ENCODE data around the gene STK36. TPM values are rescaled to one million over a fixed set of nuclear protein-coding genes. Genes with fewer than 3 reads are reported as not detected.

STK36 gene
- total RNA-seq, 3 donors from 2014 or later = 15.7 to 18.3 (median 15.7) TPM

DNA sequence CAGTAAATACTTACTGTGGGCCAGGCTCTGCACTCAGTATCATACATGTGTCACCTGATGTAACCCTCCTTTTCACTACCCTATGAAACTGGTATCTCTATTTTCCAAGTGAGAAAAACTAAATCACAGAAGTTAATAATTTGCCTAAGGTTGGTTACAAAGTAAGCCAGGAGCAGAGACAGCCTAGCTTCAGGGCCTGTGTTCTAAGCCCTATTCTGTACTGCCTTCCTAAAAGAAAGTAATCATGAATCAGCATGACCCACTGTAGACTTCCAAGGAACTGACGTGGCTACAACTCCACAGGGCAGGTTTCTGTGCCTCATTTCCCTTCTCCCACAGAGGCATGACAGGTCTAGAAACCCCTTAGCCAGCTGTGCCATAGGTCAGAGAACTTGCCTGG, 26.8 kb upstream of the STK36 start:
- Mint-ChIP-seq H3K4me3 (no peak overlapping the region), H3K4me1 (ENCODE audit: low read depth) (no peaks in the 10 kb centered on the region), H3K36me3 (ENCODE audit: insufficient read depth) (peaks cover 38% of the 10 kb centered on the region), H3K27me3 (ENCODE audit: low read depth) (no peaks in the 10 kb centered on the region), H3K9me3 (no peaks in the 10 kb centered on the region)
- DNase-seq (no peak), ATAC-seq (no peak)

DNA sequence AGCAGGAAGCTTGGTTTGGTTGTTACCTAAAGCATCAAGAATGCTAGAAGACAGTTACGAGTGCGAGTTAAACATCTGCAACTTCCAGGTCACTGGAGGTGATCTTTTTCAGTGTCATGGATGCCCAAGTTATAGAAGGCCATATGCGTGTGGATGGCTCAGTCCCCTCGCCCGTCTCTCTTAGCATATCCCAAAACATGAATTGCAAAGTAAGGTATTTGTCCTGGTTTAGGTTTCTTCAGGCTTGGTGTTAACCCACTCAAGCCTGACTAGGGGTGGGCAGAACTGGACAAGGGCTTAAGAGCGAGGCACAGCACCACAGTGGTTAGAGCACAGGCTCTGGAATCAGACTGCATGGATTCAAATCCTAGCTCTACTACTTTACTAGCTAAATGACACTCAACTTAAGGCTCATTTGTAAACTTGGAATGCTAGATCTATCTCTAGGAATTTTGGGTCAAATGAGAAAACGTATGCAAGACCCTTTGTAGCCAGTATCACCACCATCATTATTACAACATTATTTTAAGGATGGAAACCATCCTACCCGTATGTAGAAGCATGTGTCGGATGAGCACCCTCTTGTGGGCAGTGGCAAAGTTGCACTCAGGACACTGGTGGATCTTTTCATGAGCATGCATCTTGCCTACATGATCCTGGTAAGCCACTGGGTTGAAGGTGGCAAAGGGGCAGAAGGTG, 23.6 kb upstream of the STK36 start:
- no peak overlapping the region for H3K4me3 Mint-ChIP-seq
- H3K4me1 Mint-ChIP-seq (ENCODE audit: low read depth) = no peaks in the 10 kb centered on the region
- H3K27me3 Mint-ChIP-seq (ENCODE audit: low read depth) = no peaks in the 10 kb centered on the region
- ATAC-seq (peak; percentile 68 to 87), DNase-seq (peak; percentile 39)
- H3K9me3 Mint-ChIP-seq = no peaks in the 10 kb centered on the region
- peaks cover 44% of the 10 kb centered on the region for H3K36me3 Mint-ChIP-seq (ENCODE audit: insufficient read depth)

DNA sequence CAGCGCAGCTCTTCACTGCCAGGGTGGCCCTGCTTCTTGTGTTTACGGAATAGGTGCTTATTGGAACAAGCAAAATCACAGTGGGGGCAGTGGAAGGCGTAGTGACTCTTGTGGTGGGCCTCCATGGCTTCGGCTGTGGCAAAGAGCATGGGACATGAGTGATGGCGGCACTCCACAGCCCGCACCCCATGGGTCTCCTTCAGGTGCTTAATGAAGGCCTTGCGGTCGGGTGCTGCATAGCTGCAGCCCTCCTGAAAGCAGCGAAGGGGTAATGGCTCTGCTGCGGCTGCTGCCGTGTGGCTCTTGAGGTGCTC, 23.1 kb upstream of the STK36 start:
- no peaks in the 10 kb centered on the region for H3K9me3 Mint-ChIP-seq
- DNase-seq (no peak), ATAC-seq (peak; percentile 20 to 31)
- peaks cover 44% of the 10 kb centered on the region for H3K36me3 Mint-ChIP-seq (ENCODE audit: insufficient read depth)
- no peaks in the 10 kb centered on the region for H3K4me1 Mint-ChIP-seq (ENCODE audit: low read depth)
- H3K27me3 Mint-ChIP-seq (ENCODE audit: low read depth) = no peaks in the 10 kb centered on the region
- no peak overlapping the region for H3K4me3 Mint-ChIP-seq

DNA sequence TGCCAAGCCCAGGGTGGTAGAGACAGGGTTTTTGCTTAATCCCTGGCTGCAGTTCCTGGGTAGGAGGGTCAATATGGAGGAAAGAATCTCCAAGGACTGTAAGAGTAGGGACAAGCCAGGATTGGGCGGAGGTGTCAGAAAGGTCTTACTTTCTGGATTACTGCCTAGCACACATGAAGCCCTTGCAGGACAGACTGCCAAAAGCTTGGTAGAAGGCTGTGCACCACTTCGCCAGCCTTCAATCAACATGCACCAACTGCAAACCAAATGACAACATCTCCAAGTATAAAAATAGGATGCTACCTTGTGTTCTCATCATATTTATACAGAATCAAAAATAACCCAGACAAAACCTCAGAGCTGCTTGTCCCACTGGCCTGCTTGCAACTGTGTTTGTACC, 16.1 kb upstream of the STK36 start:
- Mint-ChIP-seq H3K9me3 (no peaks in the 10 kb centered on the region), H3K27me3 (ENCODE audit: low read depth) (no peaks in the 10 kb centered on the region), H3K4me1 (ENCODE audit: low read depth) (peaks cover 30% of the 10 kb centered on the region), H3K4me3 (no peak overlapping the region), H3K36me3 (ENCODE audit: insufficient read depth) (peaks cover 12% of the 10 kb centered on the region)
- ATAC-seq = no peak
- DNase-seq = no peak

DNA sequence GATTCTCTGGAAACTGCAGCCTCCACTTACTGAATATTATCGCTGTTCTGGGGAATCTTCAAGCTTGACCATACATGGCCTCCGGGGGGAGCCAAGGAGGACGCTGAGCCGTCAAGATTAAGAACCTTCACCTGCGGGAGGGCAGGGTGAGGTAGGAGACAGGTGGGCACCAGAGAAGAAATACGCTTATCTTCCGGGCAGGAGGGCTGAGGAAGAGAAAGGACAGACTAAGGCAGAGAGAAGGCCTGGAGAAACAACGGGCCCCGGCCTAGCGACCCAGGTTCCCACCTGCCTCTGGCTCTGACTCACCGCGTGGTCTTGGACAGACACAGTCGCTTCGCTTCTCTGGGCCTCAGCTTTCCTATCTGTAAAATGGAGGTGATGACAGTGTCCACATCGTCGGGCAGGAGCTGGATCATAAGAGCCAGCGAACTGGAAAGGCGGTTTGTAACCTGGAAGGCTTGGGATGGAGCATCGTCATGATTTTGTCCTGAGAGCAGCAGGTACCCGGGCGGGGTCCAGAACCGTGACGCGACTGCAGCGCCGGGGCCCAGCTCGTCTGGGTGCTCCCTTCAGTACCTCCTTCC, 13.1 kb upstream of the STK36 start:
- Mint-ChIP-seq H3K9me3 (no peaks in the 10 kb centered on the region), H3K36me3 (ENCODE audit: insufficient read depth) (peaks cover 24% of the 10 kb centered on the region), H3K4me3 (peak overlapping the region; percentile 90), H3K4me1 (ENCODE audit: low read depth) (peaks cover 30% of the 10 kb centered on the region), H3K27me3 (ENCODE audit: low read depth) (no peaks in the 10 kb centered on the region)
- peak; percentile 38 for ATAC-seq
- DNase-seq = peak; percentile 28

DNA sequence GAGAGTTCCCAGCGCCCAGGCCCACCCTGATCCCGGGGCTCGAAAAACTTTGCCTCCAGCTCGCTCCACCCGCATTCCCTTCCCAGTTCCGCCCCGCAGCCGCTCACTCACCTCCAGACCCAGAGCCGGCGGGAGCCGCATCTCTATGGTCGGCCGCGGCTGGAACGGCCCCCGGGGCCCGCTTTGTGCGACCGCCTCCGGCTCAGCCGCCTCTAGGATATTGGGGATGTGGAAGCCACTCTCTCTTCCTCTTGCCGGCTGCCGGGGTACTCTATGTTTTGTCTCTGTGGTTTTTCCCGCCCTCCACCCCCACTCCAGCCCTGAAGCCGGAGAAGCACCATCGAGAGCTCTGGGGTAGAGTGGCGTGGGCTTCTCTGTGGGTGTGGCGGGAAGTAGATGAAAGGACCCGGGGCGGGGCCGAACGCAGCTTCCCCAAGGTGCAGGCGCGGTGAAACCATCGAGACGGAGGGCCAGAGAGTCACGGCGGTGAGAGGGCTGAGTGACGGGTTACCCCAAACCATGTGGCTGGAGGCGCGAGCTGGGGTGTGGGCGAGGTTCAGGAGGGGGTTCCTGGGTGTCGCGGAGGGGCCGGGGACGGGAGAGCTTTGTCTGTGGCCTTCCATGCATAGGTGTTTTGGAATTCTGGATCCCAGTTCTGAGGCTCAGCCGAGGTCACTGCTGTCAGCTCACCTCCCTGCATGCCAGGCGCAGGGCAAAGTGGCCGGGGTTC, 12.5 kb upstream of the STK36 start, which contains the start of the genes BCS1L and ZNF142:
Gene BCS1L (plus strand): TSS at position 426 of the 730 bp plus-strand sequence. CDS start 1,305 bp downstream, outside the sequence.
Gene ZNF142 (minus strand): TSS at position 366 of the 730 bp plus-strand sequence. CDS start 3,194 bp downstream, outside the sequence.
- DNase-seq (peak; percentile 92), ATAC-seq (peak; percentile 96)
- H3K9me3 Mint-ChIP-seq = no peaks in the 10 kb centered on the region
- peaks cover 28% of the 10 kb centered on the region for H3K36me3 Mint-ChIP-seq (ENCODE audit: insufficient read depth)
- H3K27me3 Mint-ChIP-seq (ENCODE audit: low read depth) = no peaks in the 10 kb centered on the region
- H3K4me3 Mint-ChIP-seq = peak within 1 kb of the TSS; percentile 90
- H3K4me1 Mint-ChIP-seq (ENCODE audit: low read depth) = peaks cover 30% of the 10 kb centered on the region

DNA sequence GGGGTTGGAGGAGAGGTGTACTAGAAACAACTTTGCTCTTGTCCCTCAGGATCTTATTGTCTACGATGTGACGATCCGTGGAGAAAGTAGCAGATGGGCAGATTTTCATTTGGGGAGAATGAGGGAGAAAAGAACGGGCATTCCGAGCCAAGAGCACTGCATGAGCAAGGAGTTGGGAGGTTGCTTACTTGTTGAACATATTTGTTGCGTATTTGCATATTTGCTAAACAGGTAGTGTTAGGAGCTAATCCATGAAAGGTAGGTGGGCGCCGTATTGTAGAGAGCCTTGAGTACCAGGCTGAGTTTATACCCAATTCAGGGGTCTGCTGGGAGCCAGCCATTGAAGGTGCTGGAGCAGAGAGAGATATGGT, 11.9 kb upstream of the STK36 start:
- peaks cover 31% of the 10 kb centered on the region for H3K36me3 Mint-ChIP-seq (ENCODE audit: insufficient read depth)
- H3K4me3 Mint-ChIP-seq = peak overlapping the region; percentile 90
- DNase-seq = no peak
- H3K4me1 Mint-ChIP-seq (ENCODE audit: low read depth) = peaks cover 30% of the 10 kb centered on the region
- H3K27me3 Mint-ChIP-seq (ENCODE audit: low read depth) = no peaks in the 10 kb centered on the region
- no peaks in the 10 kb centered on the region for H3K9me3 Mint-ChIP-seq
- no peak for ATAC-seq

DNA sequence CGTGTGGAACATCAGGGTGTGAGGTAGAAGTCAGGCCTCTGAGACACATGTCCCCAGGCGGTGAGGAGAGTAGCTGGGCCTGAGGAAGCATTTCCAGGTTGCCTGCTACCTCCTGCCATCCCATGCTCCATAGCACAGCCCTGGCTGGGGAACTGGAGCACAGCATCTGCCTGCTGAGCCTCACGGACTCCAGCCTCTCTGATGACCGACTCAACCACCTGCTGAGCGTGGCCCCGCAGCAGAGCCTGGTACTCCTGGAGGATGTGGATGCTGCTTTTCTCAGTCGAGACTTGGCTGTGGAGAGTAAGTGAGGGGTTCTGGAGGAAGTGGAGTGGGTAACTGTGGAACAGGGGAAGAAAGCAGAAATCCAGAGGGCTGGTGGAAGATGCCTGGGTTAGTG, 9.5 kb upstream of the STK36 start:
- no peaks in the 10 kb centered on the region for H3K9me3 Mint-ChIP-seq
- H3K36me3 Mint-ChIP-seq (ENCODE audit: insufficient read depth) = peaks cover 45% of the 10 kb centered on the region
- no peak overlapping the region for H3K4me3 Mint-ChIP-seq
- ATAC-seq (no peak), DNase-seq (no peak)
- peaks cover 23% of the 10 kb centered on the region for H3K4me1 Mint-ChIP-seq (ENCODE audit: low read depth)
- H3K27me3 Mint-ChIP-seq (ENCODE audit: low read depth) = no peaks in the 10 kb centered on the region

DNA sequence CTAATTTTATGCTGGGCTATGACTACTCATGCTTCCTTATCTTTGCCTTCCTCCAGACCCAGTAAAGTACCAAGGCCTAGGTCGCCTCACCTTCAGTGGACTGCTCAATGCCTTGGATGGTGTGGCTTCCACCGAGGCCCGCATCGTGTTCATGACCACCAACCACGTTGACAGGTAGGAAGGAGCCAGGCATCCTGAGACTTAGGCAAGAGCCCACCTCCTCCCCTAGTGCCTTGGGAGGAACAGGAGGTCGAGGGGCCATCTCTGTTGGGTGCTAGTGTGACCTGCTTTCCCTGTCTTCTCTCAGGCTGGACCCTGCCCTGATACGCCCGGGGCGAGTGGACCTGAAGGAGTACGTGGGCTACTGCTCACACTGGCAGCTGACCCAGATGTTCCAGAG, 9.1 kb upstream of the STK36 start:
- H3K4me3 Mint-ChIP-seq = no peak overlapping the region
- ATAC-seq (no peak), DNase-seq (no peak)
- H3K27me3 Mint-ChIP-seq (ENCODE audit: low read depth) = no peaks in the 10 kb centered on the region
- no peaks in the 10 kb centered on the region for H3K9me3 Mint-ChIP-seq
- H3K4me1 Mint-ChIP-seq (ENCODE audit: low read depth) = peaks cover 20% of the 10 kb centered on the region
- H3K36me3 Mint-ChIP-seq (ENCODE audit: insufficient read depth) = peaks cover 45% of the 10 kb centered on the region

DNA sequence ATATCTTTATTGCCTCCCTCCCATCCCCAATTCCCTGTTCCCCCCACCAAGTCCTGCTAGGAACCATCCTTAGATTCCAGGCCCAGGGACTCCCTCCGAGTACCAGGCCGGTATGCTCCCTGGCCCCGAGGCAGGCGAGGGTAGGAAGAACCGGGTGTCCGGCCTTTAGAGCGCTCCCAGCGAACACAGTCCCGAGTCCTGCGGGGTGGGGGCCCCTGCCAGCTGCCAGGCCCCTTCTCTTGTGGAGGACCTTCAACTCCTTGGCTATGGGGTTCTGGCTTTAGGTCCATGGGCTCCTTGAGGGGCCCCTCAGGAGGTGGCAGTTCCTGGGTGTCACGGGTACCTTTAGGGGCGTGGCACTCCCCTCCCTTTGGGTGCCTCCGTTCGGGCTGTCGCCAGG, 8.0 kb upstream of the STK36 start:
- no peak for DNase-seq
- no peak overlapping the region for H3K4me3 Mint-ChIP-seq
- no peaks in the 10 kb centered on the region for H3K27me3 Mint-ChIP-seq (ENCODE audit: low read depth)
- H3K36me3 Mint-ChIP-seq (ENCODE audit: insufficient read depth) = peaks cover 45% of the 10 kb centered on the region
- ATAC-seq = no peak
- H3K4me1 Mint-ChIP-seq (ENCODE audit: low read depth) = peaks cover 10% of the 10 kb centered on the region
- H3K9me3 Mint-ChIP-seq = no peaks in the 10 kb centered on the region

DNA sequence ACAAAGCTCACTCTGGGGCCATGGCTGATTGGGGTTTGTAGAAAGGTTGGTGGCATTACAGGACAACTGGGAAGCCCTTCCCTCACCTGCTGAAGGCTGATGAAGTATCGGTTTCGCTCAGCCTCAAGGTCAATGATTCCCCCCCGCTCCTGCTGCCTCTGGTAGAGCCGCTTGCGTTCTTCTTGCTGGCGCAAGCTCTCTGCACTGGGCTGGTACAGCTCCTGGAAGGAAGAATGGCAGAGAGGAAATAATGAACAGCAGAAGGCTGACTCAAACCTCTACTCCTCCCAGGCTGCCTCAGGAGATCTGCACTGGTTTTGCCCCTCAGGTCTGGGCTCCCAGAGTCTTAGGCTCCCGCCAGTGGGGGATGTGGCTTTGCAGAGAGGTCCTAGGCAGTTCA, 7.2 kb upstream of the STK36 start:
- Mint-ChIP-seq H3K36me3 (ENCODE audit: insufficient read depth) (peaks cover 45% of the 10 kb centered on the region), H3K9me3 (no peaks in the 10 kb centered on the region), H3K27me3 (ENCODE audit: low read depth) (no peaks in the 10 kb centered on the region), H3K4me1 (ENCODE audit: low read depth) (peaks cover 7% of the 10 kb centered on the region), H3K4me3 (no peak overlapping the region)
- ATAC-seq (no peak), DNase-seq (no peak)

DNA sequence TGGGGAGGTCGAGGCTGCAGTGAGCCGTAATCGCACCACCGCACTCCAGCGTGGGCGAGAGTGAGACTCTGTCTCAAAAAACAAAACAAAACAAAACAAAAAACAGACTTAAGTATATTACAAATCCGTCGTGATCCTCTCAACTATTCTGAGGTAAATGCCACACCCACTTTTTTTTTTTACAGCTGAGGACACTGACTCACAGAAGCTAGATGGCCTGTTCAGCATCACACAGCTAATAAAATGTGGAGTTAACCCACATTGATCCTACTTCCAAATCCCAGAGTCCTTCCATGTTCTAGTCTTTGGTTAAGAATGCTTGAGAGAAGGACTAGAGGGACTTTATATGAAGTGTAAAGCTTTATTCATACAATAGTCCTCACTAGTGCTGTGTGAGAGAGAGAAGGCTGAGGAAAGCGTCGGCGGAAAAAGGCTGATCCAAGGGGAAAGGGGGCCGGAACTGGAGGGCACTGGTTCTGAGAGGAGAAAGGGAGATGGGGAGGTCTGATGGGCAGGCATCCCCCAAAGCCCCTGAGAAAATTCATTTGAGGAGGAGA, 711 bp upstream of the STK36 start:
- no peaks in the 10 kb centered on the region for H3K27me3 Mint-ChIP-seq (ENCODE audit: low read depth)
- no peak for ATAC-seq

DNA sequence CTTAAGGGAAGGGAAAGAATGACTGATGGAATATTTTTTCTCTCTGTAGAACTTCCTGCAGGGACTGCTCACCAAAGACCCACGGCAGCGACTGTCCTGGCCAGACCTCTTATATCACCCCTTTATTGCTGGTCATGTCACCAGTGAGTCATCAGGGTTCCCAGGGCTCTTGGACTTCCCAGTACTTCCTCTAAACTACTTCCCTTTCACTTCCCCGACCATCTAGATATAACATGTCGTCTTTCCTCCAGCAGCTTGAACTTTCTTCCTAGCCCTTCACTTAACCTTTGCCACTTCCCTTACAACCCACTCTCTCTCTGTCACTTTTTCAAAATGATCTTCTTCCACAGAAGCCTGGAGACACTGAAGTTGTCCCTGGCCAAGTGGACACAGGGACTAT, 7.2 kb downstream of the STK36 start:
- Mint-ChIP-seq H3K27me3 (ENCODE audit: low read depth) (no peaks in the 10 kb centered on the region), H3K9me3 (no peaks in the 10 kb centered on the region), H3K36me3 (ENCODE audit: insufficient read depth) (peaks cover 12% of the 10 kb centered on the region), H3K4me3 (no peak overlapping the region), H3K4me1 (ENCODE audit: low read depth) (no peaks in the 10 kb centered on the region)
- ATAC-seq = no peak
- DNase-seq = no peak

More for the DNA sequence above, 711 bp upstream of the STK36 start:
- peak overlapping the region; percentile 96 for H3K4me3 Mint-ChIP-seq
- no peaks in the 10 kb centered on the region for H3K9me3 Mint-ChIP-seq
- DNase-seq = no peak
- H3K4me1 Mint-ChIP-seq (ENCODE audit: low read depth) = peaks cover 21% of the 10 kb centered on the region
- H3K36me3 Mint-ChIP-seq (ENCODE audit: insufficient read depth) = peaks cover 12% of the 10 kb centered on the region

DNA sequence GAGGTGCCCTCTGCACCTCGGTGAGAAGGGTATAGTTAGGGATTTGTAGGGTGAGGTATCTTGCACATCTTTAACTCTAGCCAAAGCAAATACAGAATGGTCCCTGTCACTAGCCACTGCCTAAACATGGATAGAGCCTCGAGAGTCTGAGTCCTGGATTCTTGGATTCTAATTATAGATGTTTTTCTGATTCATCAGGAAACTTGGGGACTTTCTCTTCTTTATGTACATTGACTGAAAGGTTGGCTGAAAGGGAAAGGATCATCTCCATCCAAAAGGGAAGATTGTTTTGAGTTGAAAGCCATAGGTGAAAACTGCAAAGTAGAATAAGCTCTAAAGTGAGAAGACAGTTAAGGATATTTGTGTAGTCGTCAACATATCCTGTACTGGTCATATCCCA, 8.2 kb downstream of the STK36 start:
- DNase-seq (no peak), ATAC-seq (no peak)
- Mint-ChIP-seq H3K4me3 (no peak overlapping the region), H3K36me3 (ENCODE audit: insufficient read depth) (peaks cover 9% of the 10 kb centered on the region), H3K9me3 (no peaks in the 10 kb centered on the region), H3K4me1 (ENCODE audit: low read depth) (no peaks in the 10 kb centered on the region), H3K27me3 (ENCODE audit: low read depth) (no peaks in the 10 kb centered on the region)

Measured in activated T-cell treated with anti-CD3 and anti-CD28 coated beads, Interleukin-2, amount 50 U/mL, for 4 hours (primary cell).